ENCODE measurements around the gene CA5A.

Gene CA5A

GRCh38 chr16:87845213-87845612, 91.1 kb downstream of the CA5A start:
- peaks cover 5% of the 10 kb centered on the region; the same call in 1 of the 2 replicates for H3K36me3 ChIP-seq (ENCODE audit: insufficient read depth)
- peaks cover 50% of the 10 kb centered on the region; the same call in 1 of the 2 replicates for H4K20me1 ChIP-seq (ENCODE audit: insufficient read depth)
- H3K4me2 ChIP-seq = no peak overlapping the region

GRCh38 chr16:87844809-87845208, 91.5 kb downstream of the CA5A start:
- Histone ChIP-seq H3K4me2 (no peak overlapping the region), H3K27ac (no peak overlapping the region), H3K27me3 (ENCODE audit: insufficient read depth, low read depth) (no peaks in the 10 kb centered on the region), H3K4me3 (IDR thresholded peaks at IDR 0.05; ENCODE audit: insufficient read depth, low read depth, low read length) (no peak overlapping the region), H4K20me1 (ENCODE audit: insufficient read depth) (peaks cover 50% of the 10 kb centered on the region; the same call in 1 of the 2 replicates), H3K36me3 (ENCODE audit: insufficient read depth) (peaks cover 5% of the 10 kb centered on the region; the same call in 1 of the 2 replicates), H3K4me1 (ENCODE audit: low read depth, poor library complexity, severe bottlenecking) (no peaks in the 10 kb centered on the region), H2AFZ (ENCODE audit: low read depth) (no peak overlapping the region), H3K79me2 (ENCODE audit: insufficient read depth, low read depth) (peaks cover 77% of the 10 kb centered on the region), H3K9ac (no peak overlapping the region)
- TF ChIP-seq CTCF (conservative IDR thresholded peaks at IDR 0.05; ENCODE audit: low read depth, low read length) = no peak

More at GRCh38 chr16:87845213-87845612, 91.1 kb downstream of the CA5A start:
- no peak overlapping the region for H3K9ac ChIP-seq
- no peaks in the 10 kb centered on the region for H3K4me1 ChIP-seq (ENCODE audit: low read depth, poor library complexity, severe bottlenecking)
- H3K4me3 ChIP-seq (IDR thresholded peaks at IDR 0.05; ENCODE audit: insufficient read depth, low read depth, low read length) = no peak overlapping the region
- H3K79me2 ChIP-seq (ENCODE audit: insufficient read depth, low read depth) = peaks cover 80% of the 10 kb centered on the region
- no peak for TF ChIP-seq CTCF (conservative IDR thresholded peaks at IDR 0.05; ENCODE audit: low read depth, low read length)
- H3K27me3 ChIP-seq (ENCODE audit: insufficient read depth, low read depth) = no peaks in the 10 kb centered on the region
- no peak overlapping the region for H2AFZ ChIP-seq (ENCODE audit: low read depth)
- no peak overlapping the region for H3K27ac ChIP-seq

GRCh38 chr16:87844120-87844733, 92.1 kb downstream of the CA5A start:
- Histone ChIP-seq H4K20me1 (ENCODE audit: insufficient read depth) (peaks cover 44% of the 10 kb centered on the region; the same call in 1 of the 2 replicates), H3K9ac (no peak overlapping the region), H3K4me3 (IDR thresholded peaks at IDR 0.05; ENCODE audit: insufficient read depth, low read depth, low read length) (no peak overlapping the region), H3K27me3 (ENCODE audit: insufficient read depth, low read depth) (no peaks in the 10 kb centered on the region), H3K27ac (no peak overlapping the region), H3K4me1 (ENCODE audit: low read depth, poor library complexity, severe bottlenecking) (no peaks in the 10 kb centered on the region), H3K36me3 (ENCODE audit: insufficient read depth) (peaks cover 6% of the 10 kb centered on the region; the same call in 1 of the 2 replicates), H3K79me2 (ENCODE audit: insufficient read depth, low read depth) (peaks cover 71% of the 10 kb centered on the region), H2AFZ (ENCODE audit: low read depth) (no peak overlapping the region), H3K4me2 (no peak overlapping the region)
- no peak for TF ChIP-seq CTCF (conservative IDR thresholded peaks at IDR 0.05; ENCODE audit: low read depth, low read length)

- Histone ChIP-seq H4K20me1 (ENCODE audit: insufficient read depth) (peaks cover 41% of the 10 kb centered on the region; the same call in 1 of the 2 replicates), H3K79me2 (ENCODE audit: insufficient read depth, low read depth) (peaks cover 66% of the 10 kb centered on the region), H3K27ac (no peak overlapping the region), H3K36me3 (ENCODE audit: insufficient read depth) (peaks cover 11% of the 10 kb centered on the region; the same call in 1 of the 2 replicates), H3K4me1 (ENCODE audit: low read depth, poor library complexity, severe bottlenecking) (no peaks in the 10 kb centered on the region), H3K27me3 (ENCODE audit: insufficient read depth, low read depth) (no peaks in the 10 kb centered on the region), H3K9ac (no peak overlapping the region), H3K4me2 (no peak overlapping the region), H3K4me3 (IDR thresholded peaks at IDR 0.05; ENCODE audit: insufficient read depth, low read depth, low read length) (no peak overlapping the region), H2AFZ (ENCODE audit: low read depth) (no peak overlapping the region)
- no peak for TF ChIP-seq CTCF (conservative IDR thresholded peaks at IDR 0.05; ENCODE audit: low read depth, low read length)
These were observed 92.6 kb downstream of the CA5A start for GRCh38 chr16:87843678-87844105.

Data from KMS-11 (cell line).